HG03159 (cell line): ENCODE data around the gene TERT.
"Not testable (repeated sequence)": the region's sequence is repeated elsewhere in the genome, so short reads cannot be mapped to it uniquely, and the experiment has no call there.

Source experiments
- ATAC-seq: cut with Tn5 transposase; IDR thresholded peaks from one replicate; pipeline ENCODE4 v1.9.1; 2021; ENCODE audit warnings: mild to moderate bottlenecking, moderate library complexity; ENCODE audit not compliant: unreplicated experiment

The TERT gene

DNA sequence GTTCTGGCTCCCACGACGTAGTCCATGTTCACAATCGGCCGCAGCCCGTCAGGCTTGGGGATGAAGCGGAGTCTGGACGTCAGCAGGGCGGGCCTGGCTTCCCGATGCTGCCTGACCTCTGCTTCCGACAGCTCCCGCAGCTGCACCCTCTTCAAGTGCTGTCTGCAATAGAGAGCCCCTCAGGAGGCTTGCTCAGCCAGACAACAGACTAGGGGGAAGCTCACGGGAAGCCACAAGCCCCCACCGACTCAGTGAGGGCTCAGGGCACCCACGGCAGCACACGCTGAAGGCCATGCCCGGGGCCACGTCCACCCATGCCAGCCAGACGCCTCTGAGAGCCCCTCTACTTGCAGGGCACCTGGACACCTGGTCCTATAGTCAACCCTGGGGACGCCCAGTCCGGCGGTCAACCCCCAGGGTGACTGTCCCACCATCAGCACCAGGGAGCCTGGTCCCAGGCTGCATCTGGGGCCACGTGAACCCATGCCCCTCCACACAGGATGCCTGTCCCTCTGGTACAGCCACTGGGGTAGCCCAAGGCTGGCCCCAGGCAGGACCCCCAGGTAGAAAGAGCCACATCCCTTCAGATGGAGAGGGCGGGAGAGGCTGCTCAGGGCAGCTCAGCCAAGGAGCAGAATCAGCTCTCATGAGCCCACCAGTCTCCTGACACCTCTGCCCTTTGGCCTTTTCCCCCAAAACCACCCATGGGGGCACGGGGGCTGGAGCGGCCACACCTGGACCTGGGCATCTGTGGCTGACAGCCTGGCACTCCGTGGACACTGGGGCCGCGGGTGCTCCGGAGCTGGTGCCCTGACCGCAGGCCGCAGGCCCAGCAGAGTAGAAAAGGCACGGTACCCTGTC is 14.5 kb downstream of the TERT start:
- no peak for ATAC-seq

- ATAC-seq: no peak
Observed at GRCh38 chr5:1279443-1280151, 15.3 kb downstream of the TERT start.

GRCh38 chr5:1278656-1279442 is 16.0 kb downstream of the TERT start:
- ATAC-seq: no peak

- no peak for ATAC-seq
Observed at GRCh38 chr5:1278216-1278615, 16.7 kb downstream of the TERT start.

DNA sequence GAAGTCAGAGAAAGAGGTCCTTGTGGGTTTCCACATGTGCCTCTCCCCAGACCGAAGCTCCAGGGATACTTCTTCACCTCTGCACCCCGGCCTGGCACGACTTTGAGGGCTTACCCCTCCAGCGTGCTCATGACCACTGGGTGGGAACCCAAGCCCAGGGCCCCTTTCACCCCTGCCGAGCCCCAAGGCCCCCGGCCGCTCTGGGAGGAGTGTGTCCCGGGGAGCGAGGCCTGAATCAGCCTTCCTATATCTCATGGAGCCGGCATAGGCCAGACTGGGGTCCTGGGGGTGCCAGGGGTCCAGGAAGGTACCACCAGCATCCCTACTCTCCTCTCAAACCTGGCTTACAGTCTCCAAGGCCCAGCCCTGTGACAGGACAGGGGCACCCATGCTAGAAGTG is 17.1 kb downstream of the TERT start:
- no peak for ATAC-seq

DNA sequence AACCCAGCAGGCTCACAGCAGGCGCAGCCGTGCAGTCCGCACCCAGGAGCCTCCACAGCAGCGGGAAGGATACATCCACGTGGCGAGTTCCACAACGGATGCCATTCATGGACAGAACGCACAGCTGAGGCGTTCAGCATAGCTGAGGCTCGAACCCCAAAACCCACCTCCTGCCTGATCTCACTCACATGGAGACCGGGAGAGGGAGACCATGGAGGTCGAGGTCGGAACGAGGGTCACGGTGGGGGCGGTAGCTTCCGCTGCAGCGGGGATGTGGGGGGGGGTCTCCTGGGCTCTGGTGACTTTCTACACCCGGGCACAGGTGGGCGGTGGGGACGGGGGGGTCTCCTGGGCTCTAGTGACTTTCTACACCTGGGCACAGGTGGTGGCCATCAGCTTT is 17.5 kb downstream of the TERT start:
- ATAC-seq: no peak

GRCh38 chr5:1276930-1277329 is 17.9 kb downstream of the TERT start:
- no peak for ATAC-seq

GRCh38 chr5:1275397-1276391 is 19.2 kb downstream of the TERT start:
- ATAC-seq: not testable (repeated sequence)

DNA sequence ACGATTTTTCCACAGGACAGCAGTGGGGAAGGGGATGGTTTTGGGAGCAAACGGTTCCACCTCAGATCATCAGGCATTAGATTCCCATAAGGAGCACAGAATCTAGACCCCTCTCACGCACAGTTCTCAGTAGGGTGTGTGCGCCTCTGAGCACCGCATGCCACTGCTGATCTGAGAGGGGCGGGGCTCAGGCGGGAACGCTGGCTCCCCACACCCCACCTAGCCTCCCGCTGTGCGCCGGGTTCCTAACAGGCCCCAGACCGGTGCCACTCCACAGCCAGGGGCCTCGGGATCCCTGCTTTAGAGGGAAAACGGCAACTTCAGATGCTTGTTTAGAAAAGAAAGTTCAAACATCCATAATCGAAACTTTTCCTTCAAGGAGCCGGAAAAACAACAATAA is 20.4 kb downstream of the TERT start:
- ATAC-seq: no peak

DNA sequence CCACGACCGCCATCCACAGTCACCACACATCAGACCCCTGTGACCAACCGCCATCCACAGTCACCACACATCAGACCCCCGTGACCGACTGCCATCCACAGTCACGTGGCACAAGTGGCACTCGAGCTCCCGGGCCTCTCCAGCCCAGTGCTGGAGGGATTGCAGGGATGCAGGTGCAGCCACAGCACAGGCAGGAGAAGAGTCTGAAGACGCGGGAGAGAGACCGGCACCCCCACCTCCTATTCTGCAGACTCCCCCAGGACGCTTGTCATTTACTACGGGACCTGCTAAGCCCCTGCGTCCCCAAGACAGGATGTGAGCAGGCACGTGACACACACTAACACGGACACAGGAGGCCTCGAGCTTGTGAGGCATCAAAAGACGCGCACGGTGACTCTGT is 21.1 kb downstream of the TERT start:
- no peak for ATAC-seq

DNA sequence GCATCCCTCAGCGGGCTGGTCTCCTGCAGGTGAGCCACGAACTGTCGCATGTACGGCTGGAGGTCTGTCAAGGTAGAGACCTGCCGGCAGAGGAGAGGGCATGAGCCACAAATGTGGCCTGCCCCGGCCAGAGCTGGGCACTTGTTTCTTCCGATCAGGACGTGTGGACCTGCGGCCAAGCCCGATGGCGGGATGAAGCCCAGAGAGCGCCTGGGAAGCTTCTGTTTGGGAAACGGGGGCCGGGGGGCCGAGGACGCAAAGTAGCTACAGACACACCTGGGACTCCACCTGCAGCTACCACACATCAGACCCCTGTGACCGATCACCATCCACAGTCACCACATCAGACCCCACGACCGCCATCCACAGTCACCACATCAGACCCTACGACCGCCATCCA is 22.7 kb downstream of the TERT start:
- no peak for ATAC-seq

DNA sequence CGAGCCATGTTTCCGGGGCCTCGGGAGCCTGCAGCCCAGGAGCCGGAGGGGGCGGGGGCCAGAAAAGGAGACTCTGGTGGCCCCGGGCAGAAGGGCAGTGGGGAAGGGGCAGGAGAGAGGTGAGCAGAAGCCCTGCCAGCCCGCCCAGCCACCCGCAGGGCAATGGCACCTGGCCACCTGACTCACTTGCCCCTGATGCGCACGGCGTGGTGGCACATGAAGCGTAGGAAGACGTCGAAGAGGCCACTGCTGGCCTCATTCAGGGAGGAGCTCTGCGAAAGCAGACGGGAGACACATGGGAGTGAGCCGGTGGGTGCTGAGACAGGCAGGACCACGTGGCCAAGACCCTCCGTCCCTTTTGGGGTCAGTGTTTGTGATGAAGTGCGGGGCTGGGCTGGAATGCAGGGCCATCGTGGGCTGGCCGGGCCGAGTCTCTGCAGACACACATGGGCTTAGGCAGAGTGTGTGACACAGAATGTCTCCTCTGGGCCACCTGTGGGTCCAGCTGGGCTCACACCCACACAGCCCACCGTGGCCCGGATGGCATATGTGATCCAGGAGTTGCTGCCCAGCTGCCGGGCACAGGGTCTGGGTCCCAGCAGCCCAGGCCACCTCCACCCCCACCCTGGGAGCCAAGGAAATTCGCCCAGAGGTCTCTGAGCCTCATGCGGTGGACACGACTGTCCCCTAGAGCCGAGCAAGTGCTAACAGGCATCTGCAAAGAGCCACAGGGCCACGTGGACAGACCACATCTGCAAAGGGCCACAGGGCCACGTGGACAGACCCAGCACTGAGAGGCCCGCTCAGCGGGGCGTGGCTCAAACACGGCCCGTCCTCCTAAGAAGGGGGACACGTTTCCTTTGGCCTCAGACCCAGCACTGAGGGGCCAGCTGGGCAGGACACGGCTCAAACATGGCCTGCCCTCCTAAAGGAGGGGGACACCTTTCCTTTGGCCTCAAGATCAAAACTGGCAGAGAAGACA is 23.6 kb downstream of the TERT start:
- ATAC-seq: no peak

- ATAC-seq: no peak
Observed at GRCh38 chr5:1270426-1270825, 24.4 kb downstream of the TERT start.

DNA sequence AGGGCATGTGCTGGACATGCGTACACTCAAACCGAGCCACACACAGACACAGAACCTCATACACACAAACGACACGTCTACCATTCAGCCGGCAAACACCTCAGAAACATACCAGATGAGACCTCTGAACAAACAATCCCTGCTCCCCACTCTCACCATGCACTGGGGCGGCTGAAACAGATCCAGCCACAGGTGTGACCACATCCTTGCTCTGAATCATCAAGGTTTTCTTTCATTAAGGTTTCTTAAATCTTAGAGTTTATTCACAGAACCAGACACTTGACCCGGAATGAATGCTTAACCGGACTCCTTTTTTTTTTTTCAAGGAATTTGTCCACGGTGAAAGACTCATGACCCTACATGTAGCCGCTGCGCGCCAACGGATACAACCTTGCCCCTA is 26.2 kb downstream of the TERT start:
- ATAC-seq: no peak

GRCh38 chr5:1268056-1268455 is 26.8 kb downstream of the TERT start:
- no peak for ATAC-seq

- not testable (repeated sequence) for ATAC-seq
Observed at GRCh38 chr5:1267464-1267863, 27.4 kb downstream of the TERT start.

- no peak for ATAC-seq
Observed at GRCh38 chr5:1266791-1267190, 28.1 kb downstream of the TERT start.

DNA sequence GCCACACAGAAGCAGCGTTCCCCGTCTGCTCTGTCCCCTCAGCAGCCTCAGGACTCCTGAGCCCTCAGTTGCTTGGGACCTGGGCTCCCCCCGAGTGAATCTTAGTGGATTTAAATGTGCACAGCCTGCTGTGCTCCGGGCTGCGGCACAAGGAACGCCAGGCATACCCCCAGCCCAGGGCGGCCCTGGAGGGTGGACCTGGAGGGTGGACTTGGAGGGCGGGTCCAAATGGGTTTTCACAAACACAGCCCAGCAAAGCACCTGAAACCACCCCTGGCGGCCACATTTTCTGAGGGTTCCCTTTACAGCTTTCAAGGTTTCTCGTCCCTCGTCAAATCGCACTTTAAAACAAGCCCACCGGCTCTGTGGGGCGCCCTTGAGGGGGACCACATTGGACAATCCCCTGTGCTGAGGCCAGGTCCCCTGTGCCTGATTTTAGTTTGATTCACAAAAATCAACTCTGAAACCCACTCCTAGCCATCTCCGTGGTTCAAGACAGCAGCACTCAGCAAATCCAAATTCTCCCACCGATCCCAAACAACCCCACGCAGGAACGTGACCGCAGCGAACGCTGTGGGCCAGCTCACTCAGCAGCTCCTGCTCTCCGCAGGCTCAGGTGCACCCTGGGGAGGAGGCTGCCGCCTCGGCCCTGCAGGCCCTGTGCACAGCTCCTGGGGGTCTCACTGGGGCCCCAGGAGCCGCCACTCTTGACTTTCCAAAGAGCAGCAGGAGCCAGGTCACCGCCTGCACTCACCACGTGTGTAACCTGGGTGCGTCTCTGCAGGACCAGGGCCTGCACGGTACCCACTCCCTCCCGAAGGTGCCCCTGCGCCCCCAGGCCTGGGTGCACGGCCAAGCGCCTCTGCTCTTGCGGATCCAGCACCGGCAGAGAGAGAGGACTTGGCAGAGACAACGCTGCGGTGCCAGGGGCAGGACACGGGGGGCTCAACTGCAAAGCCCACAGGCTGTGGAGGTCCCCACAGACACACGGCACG is 29.1 kb downstream of the TERT start:
- no peak for ATAC-seq
